Measurements from ENCODE around the gene TEX22.

Gene TEX22

GRCh38 chr14:105409364-105409763 lies 11.0 kb downstream of the TEX22 start:
- no peak for FAIRE-seq

- no peak for FAIRE-seq
These were observed 12.3 kb downstream of the TEX22 start for GRCh38 chr14:105410642-105411016.

- no peak for FAIRE-seq
These were observed 12.9 kb downstream of the TEX22 start for GRCh38 chr14:105411017-105411941.

GRCh38 chr14:105411985-105412770 lies 13.8 kb downstream of the TEX22 start:
- no peak for FAIRE-seq

GRCh38 chr14:105412771-105413543 lies 14.6 kb downstream of the TEX22 start:
- no peak for FAIRE-seq

GRCh38 chr14:105413544-105413886 lies 15.2 kb downstream of the TEX22 start:
- FAIRE-seq: no peak

- no peak for FAIRE-seq
These were observed 16.4 kb downstream of the TEX22 start for GRCh38 chr14:105414456-105415371.

- FAIRE-seq: no peak
These were observed 17.4 kb downstream of the TEX22 start for GRCh38 chr14:105415481-105416428.

- FAIRE-seq: no peak
These were observed 18.3 kb downstream of the TEX22 start for GRCh38 chr14:105416671-105417070.

GRCh38 chr14:105417690-105418121 lies 19.4 kb downstream of the TEX22 start:
- FAIRE-seq: no peak

GRCh38 chr14:105418269-105419194 lies 20.2 kb downstream of the TEX22 start:
- FAIRE-seq: no peak

GRCh38 chr14:105419195-105420091 lies 21.1 kb downstream of the TEX22 start, which contains the start of gene MTA1:
MTA1 (plus strand) TSS chr14:105419827; CDS start chr14:105420036, 209 bp downstream.
- no peak for FAIRE-seq

GRCh38 chr14:105420101-105420973 lies 22.0 kb downstream of the TEX22 start:
- no peak for FAIRE-seq

- FAIRE-seq: no peak
These were observed 22.8 kb downstream of the TEX22 start for GRCh38 chr14:105420974-105421674.

GRCh38 chr14:105421723-105422615 lies 23.6 kb downstream of the TEX22 start:
- no peak for FAIRE-seq

Data from G401.6 (cell line).